GM12878 (cell line): ENCODE measurements around the gene LRP1B. TPM values are rescaled to one million over a fixed set of nuclear protein-coding genes. Genes with fewer than 3 reads are reported as not detected.

Source experiments
- ATAC-seq: fragments of 200-7000 bp; cut with Tn5 transposase; 3 replicates; pipeline ENCODE4 v1.9.1; 2020; ENCODE audit warnings: mild to moderate bottlenecking, moderate library complexity
- BruUV-seq: library from RNA; stranded (reverse); fragments of 400-500 nt; replicated peaks from 2 replicates; lab custom pipeline; 2021; lab: Mats Ljungman, UMichigan
- CTCF ChIA-PET: fragments of 300-600 bp; sonication (Branson Sonifier 250); formaldehyde crosslinking; extraction: SDS; loops from one replicate; lab custom pipeline; 2021; ENCODE audit warnings: inconsistent platforms; lab: Yijun Ruan, JAX
- POLR2A ChIA-PET: fragments of 350-600 bp; formaldehyde crosslinking; extraction: SDS; loops from one replicate; lab custom pipeline; 2021; ENCODE audit warnings: inconsistent platforms; lab: Charles Lee
- RAD21 ChIA-PET: fragments of 300-600 bp; sonication (Branson Sonifier 250); formaldehyde crosslinking; loops from one replicate; lab custom pipeline; 2023; ENCODE audit warnings: antibody characterized with exemption; ENCODE audit not compliant: unreplicated experiment; lab: Charles Lee
- SMC1A ChIA-PET: fragments of 300-600 bp; sonication (Branson Sonifier 250); formaldehyde crosslinking; loops from one replicate; lab custom pipeline; 2023; ENCODE audit not compliant: unreplicated experiment, uncharacterized antibody; lab: Charles Lee
- DNase-seq: peaks from one replicate; pipeline ENCODE4 v3.0.0-alpha.2; 2011; ENCODE audit warnings: low read depth, low spot score
- FAIRE-seq: peaks from 3 replicates; lab custom pipeline; 2011; peaks lifted over from hg19 to GRCh38; lab: Jason Lieb, UNC
- H2AFZ ChIP-seq: 2 replicates; pipeline ENCODE4 v1.6.0; 2011; ENCODE audit warnings: low read depth, low read length, control low read depth; ENCODE audit not compliant: control insufficient read depth
- H3K27ac ChIP-seq: 2 replicates; pipeline ENCODE4 v1.5.1; 2011; ENCODE audit warnings: control low read depth; ENCODE audit not compliant: control insufficient read depth, insufficient read depth
- H3K27me3 ChIP-seq, 2 experiments: replicated peaks in 1 of 2; 2 replicates each; pipeline versions ENCODE4 v1.6.0 to v1.6.1; 2011; ENCODE audit warnings: low read length in 1 of 2; ENCODE audit not compliant: control insufficient read depth in 2 of 2, insufficient read depth in 2 of 2
- H3K36me3 ChIP-seq, 2 experiments: 2 replicates each; pipeline ENCODE4 v1.5.1; 2011; ENCODE audit warnings: low read length in 1 of 2; ENCODE audit not compliant: control insufficient read depth in 2 of 2, insufficient read depth in 2 of 2
- H3K4me1 ChIP-seq: 2 replicates; pipeline ENCODE4 v1.6.1; 2011; ENCODE audit warnings: mild to moderate bottlenecking, low read length, moderate library complexity, mixed read lengths; ENCODE audit not compliant: control insufficient read depth, insufficient read depth
- H3K4me2 ChIP-seq: 2 replicates; pipeline ENCODE4 v1.6.0; 2011; ENCODE audit warnings: control low read depth; ENCODE audit not compliant: control insufficient read depth, insufficient read depth
- H3K4me3 ChIP-seq: fragments of 200-600 bp; sonication (generic); 2 replicates; pipeline ENCODE4 v1.5.1; 2016
- H3K79me2 ChIP-seq: 2 replicates; pipeline ENCODE4 v1.6.0; 2011; ENCODE audit warnings: low read length; ENCODE audit not compliant: control insufficient read depth, insufficient read depth
- H3K9ac ChIP-seq: 2 replicates; pipeline ENCODE4 v1.8.0; 2011; ENCODE audit warnings: low read length, control low read depth, mixed read lengths; ENCODE audit not compliant: control insufficient read depth, insufficient read depth
- H3K9me3 ChIP-seq: replicated peaks from 3 replicates; pipeline ENCODE4 v1.5.1; 2011; ENCODE audit warnings: mild to moderate bottlenecking, low read length; ENCODE audit not compliant: control insufficient read depth, insufficient read depth
- H4K20me1 ChIP-seq: 2 replicates; pipeline ENCODE4 v1.6.0; 2011; ENCODE audit not compliant: control insufficient read depth, insufficient read depth
- ATF7 ChIP-seq: fragments of 450-650 bp; IDR thresholded peaks from 2 replicates; pipeline ENCODE4 v1.6.1; 2016; ENCODE audit warnings: low read depth, mild to moderate bottlenecking
- BRCA1 ChIP-seq: IDR thresholded peaks from 2 replicates; pipeline ENCODE4 v1.6.1; 2011; ENCODE audit warnings: low read depth, low read length, improper control_type of control experiment
- CBX3 ChIP-seq: fragments of 200-600 bp; sonication (generic); IDR thresholded peaks from 2 replicates; pipeline ENCODE4 v1.6.1; 2016; ENCODE audit warnings: low read depth, borderline replicate concordance
- GABPA ChIP-seq: IDR thresholded peaks from 2 replicates; pipeline ENCODE4 v1.6.1; 2014; ENCODE audit warnings: antibody characterized with exemption, low read depth, mild to moderate bottlenecking, inconsistent platforms
- MEF2A ChIP-seq: IDR thresholded peaks from 2 replicates; pipeline ENCODE4 v1.6.1; 2011; ENCODE audit warnings: low read depth, mild to moderate bottlenecking, low read length, moderate library complexity; ENCODE audit not compliant: insufficient read depth
- POLR2A ChIP-seq: IDR thresholded peaks from 2 replicates; pipeline ENCODE4 v1.6.1; 2011; ENCODE audit warnings: low read depth, mild to moderate bottlenecking, low read length
- SIX5 ChIP-seq: IDR thresholded peaks from 2 replicates; pipeline ENCODE4 v1.6.1; 2011; ENCODE audit warnings: mild to moderate bottlenecking, low read depth, low read length, moderate library complexity; ENCODE audit not compliant: severe bottlenecking
- YBX1 ChIP-seq: fragments of 450-650 bp; IDR thresholded peaks from 2 replicates; pipeline ENCODE4 v1.6.1; 2016; ENCODE audit warnings: antibody characterized with exemption
- WGBS: methylation state at CpG from one replicate; pipeline ENCODE4 v1.1.6; 2016; ENCODE audit warnings: low lambda C conversion rate; ENCODE audit not compliant: insufficient replicate concordance, insufficient coverage; ENCODE audit errors: missing lambda C conversion rate; 5-methylcytosine and 5-hydroxymethylcytosine counted together
- in situ Hi-C: fragments of 300-500 bp; cut with MboI; formaldehyde crosslinking; loops from 9 replicates; pipeline ENCODE4 v1.14.3; 2018; ENCODE audit warnings: mixed read lengths
- intact Hi-C: fragments of 100-400 bp; cut with micrococcal nuclease; formaldehyde crosslinking; loops from one replicate; pipeline ENCODE4 v1.14.2; 2022; ENCODE audit not compliant: unreplicated experiment
- polyA plus RNA-seq, 11 experiments: library from polyadenylated mRNA; depleted of rRNA in 4 of 11; unstranded in 6 of 11; stranded (reverse) in 5 of 11; fragments of >200 nt; fragmentation: Nextera tagmentation in 4 of 11; fragmentation: Illumina TruSeq in 1 of 11; extraction: Ambion mirVana in 4 of 11; extraction: Trizol in 1 of 11; gene quantifications; 1 replicate in 1 of 11; 2 replicates in 10 of 11; pipeline versions ENCODE4 v1.2.1 to v1.2.3, GENCODE V29; 2011 to 2016; ENCODE audit warnings: inconsistent platforms in 2 of 11, missing spikeins in 2 of 11, low read depth in 1 of 11
- total RNA-seq, 4 experiments: library from RNA; depleted of rRNA in 3 of 4; stranded (reverse); fragments of >200 nt in 3 of 4; fragmentation: Illumina TruSeq in 1 of 4; extraction: Trizol in 1 of 4; gene quantifications; 2 replicates each; pipeline versions ENCODE4 v1.2.1 to v1.2.3, GENCODE V29; 2013 to 2021
- TF ChIP-seq, protein P1 (sequence below): IDR thresholded peaks from 2 replicates; pipeline ENCODE4 v1.6.1; 2012; ENCODE audit warnings: low read depth, low read length, improper control_type of control experiment
- TF ChIP-seq, protein P2 (sequence below): IDR thresholded peaks from 2 replicates; pipeline ENCODE4 v1.6.1; 2011; ENCODE audit warnings: borderline replicate concordance, low read depth, mild to moderate bottlenecking, moderate library complexity, mixed read lengths, low read length; ENCODE audit not compliant: insufficient read depth; ENCODE audit errors: extremely low read length
- TF ChIP-seq, protein P3 (sequence below): fragments of 450-650 bp; IDR thresholded peaks from 2 replicates; pipeline ENCODE4 v1.6.1; 2018; ENCODE audit warnings: mild to moderate bottlenecking, low read depth, moderate library complexity; ENCODE audit not compliant: partially characterized antibody

Gene LRP1B
- total and polyA plus RNA-seq, 10 of the 15 experiments (the other 5 are each of a cell fraction or from before 2014, with no cell fraction given): under 0.01 to 0.06 (median 0.03) TPM; not detected in 5

DNA sequence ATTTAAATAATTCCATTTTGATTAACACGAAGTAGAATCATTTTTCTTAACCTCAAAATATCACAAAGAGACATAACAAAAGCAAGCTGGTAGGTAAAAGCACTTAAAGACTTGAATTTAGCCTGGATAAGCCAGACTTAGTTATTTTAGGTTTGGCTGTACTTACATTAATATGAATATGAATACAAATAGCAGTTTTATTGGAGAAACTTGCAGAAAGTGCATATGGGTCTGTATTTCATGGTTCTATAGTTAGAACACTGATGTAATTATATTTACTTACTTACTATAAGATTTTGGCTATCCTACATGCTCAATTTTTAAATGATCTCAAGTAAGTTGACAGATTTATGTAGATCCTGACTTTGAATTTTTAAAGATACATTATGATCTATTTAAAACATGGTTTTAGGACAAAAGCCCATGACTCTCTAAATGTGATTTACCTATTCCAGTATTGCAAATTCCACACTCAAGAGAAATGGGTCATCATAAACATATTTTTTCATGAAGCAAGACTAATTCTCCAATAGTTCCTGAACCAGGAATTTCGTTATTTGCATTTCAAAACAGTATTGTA, 1775.2 kb downstream of the LRP1B start:
- Histone ChIP-seq H4K20me1 (no peaks in the 10 kb centered on the region), H3K4me1 (no peaks in the 10 kb centered on the region), H3K79me2 (no peaks in the 10 kb centered on the region), H3K4me3 (no peak overlapping the region), H3K27ac (no peak overlapping the region), H3K27me3 (no peaks in the 10 kb centered on the region), H3K9ac (no peak overlapping the region), H3K4me2 (no peak overlapping the region), H2AFZ (no peak overlapping the region), H3K36me3 (no peaks in the 10 kb centered on the region), H3K9me3 (no peaks in the 10 kb centered on the region)
- 0% methylated on average over 2 of the region's 2 CpGs for WGBS
- ChIA-PET CTCF (no interaction called here), RAD21 (no interaction called here), SMC1A (no interaction called here), POLR2A (no interaction called here)
- in situ Hi-C loops (no loop called here), intact Hi-C loops (no loop called here)
- BruUV-seq: no TSS peak
- no peak for DNase-seq
- no peak for ATAC-seq
- FAIRE-seq: no peak
- TF ChIP-seq GABPA (no peak), MEF2A (no peak), YBX1 (no peak), SIX5 (no peak), ATF7 (no peak), BRCA1 (no peak), CBX3 (no peak), POLR2A (no peak)
- TF ChIP-seq, protein P1, sequence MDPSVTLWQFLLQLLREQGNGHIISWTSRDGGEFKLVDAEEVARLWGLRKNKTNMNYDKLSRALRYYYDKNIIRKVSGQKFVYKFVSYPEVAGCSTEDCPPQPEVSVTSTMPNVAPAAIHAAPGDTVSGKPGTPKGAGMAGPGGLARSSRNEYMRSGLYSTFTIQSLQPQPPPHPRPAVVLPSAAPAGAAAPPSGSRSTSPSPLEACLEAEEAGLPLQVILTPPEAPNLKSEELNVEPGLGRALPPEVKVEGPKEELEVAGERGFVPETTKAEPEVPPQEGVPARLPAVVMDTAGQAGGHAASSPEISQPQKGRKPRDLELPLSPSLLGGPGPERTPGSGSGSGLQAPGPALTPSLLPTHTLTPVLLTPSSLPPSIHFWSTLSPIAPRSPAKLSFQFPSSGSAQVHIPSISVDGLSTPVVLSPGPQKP: no peak
- TF ChIP-seq, protein P2, sequence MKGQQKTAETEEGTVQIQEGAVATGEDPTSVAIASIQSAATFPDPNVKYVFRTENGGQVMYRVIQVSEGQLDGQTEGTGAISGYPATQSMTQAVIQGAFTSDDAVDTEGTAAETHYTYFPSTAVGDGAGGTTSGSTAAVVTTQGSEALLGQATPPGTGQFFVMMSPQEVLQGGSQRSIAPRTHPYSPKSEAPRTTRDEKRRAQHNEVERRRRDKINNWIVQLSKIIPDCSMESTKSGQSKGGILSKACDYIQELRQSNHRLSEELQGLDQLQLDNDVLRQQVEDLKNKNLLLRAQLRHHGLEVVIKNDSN: no peak
- TF ChIP-seq, protein P3, sequence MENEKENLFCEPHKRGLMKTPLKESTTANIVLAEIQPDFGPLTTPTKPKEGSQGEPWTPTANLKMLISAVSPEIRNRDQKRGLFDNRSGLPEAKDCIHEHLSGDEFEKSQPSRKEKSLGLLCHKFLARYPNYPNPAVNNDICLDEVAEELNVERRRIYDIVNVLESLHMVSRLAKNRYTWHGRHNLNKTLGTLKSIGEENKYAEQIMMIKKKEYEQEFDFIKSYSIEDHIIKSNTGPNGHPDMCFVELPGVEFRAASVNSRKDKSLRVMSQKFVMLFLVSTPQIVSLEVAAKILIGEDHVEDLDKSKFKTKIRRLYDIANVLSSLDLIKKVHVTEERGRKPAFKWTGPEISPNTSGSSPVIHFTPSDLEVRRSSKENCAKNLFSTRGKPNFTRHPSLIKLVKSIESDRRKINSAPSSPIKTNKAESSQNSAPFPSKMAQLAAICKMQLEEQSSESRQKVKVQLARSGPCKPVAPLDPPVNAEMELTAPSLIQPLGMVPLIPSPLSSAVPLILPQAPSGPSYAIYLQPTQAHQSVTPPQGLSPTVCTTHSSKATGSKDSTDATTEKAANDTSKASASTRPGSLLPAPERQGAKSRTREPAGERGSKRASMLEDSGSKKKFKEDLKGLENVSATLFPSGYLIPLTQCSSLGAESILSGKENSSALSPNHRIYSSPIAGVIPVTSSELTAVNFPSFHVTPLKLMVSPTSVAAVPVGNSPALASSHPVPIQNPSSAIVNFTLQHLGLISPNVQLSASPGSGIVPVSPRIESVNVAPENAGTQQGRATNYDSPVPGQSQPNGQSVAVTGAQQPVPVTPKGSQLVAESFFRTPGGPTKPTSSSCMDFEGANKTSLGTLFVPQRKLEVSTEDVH: no peak
